K562 (cell line): Measurements from ENCODE around the gene DENND2C. TPM values are rescaled to one million over a fixed set of nuclear protein-coding genes. Genes with fewer than 3 reads are reported as not detected.
A peak's percentile ranks its signal among the peaks of the same experiment; 100 is the strongest.

Source experiments
- MAZ ChIP-seq, 2 experiments: fragments of 450-650 bp in 1 of 2; sonication (generic) in 1 of 2; formaldehyde crosslinking; IDR thresholded peaks in 1 of 2; conservative IDR thresholded peaks in 1 of 2; 2 replicates each; pipeline versions ENCODE4 v1.4.0 to v1.5.0; 2020; ENCODE audit warnings: mild to moderate bottlenecking in 1 of 2, missing genetic modification reagents in 1 of 2
- NFE2L1 ChIP-seq: fragments of 450-650 bp; IDR thresholded peaks from 2 replicates; pipeline ENCODE4 v1.6.1; 2016; ENCODE audit warnings: missing genetic modification characterization, low read depth, mild to moderate bottlenecking, missing compliant biosample characterization, moderate library complexity, borderline replicate concordance
- SRF ChIP-seq, 2 experiments: fragments of 250-450, 450-650 bp in 1 of 2; sonication (Bioruptor Pico) in 1 of 2; sonication (generic) in 1 of 2; formaldehyde crosslinking; IDR thresholded peaks; 2 replicates each; pipeline versions ENCODE4 v1.5.0 to v1.5.1; 2020 to 2022; ENCODE audit warnings: mild to moderate bottlenecking in 1 of 2, missing genetic modification reagents in 1 of 2
- ZEB2 ChIP-seq: fragments of 450-650 bp; IDR thresholded peaks from 2 replicates; pipeline ENCODE4 v1.6.1; 2016
- polyA plus RNA-seq, 8 experiments: library from polyadenylated mRNA; depleted of rRNA in 4 of 8; stranded (reverse) in 5 of 8; unstranded in 3 of 8; fragments of >200 nt; fragmentation: Nextera tagmentation in 2 of 8; fragmentation: Illumina TruSeq in 1 of 8; extraction: Ambion mirVana in 2 of 8; extraction: Trizol in 1 of 8; gene quantifications; 2 replicates each; pipeline versions ENCODE4 v1.2.1 to v1.2.3, GENCODE V29; 2011 to 2014; ENCODE audit warnings: inconsistent platforms in 1 of 8, missing spikeins in 1 of 8
- total RNA-seq, 7 experiments: library from RNA; depleted of rRNA in 6 of 7; stranded (reverse); fragments of >200 nt in 6 of 7; fragmentation: Illumina TruSeq in 2 of 7; extraction: Trizol in 2 of 7; gene quantifications; 2 replicates each; pipeline versions ENCODE4 v1.2.1 to v1.2.3, GENCODE V29; 2011 to 2021; ENCODE audit warnings: low replicate concordance in 1 of 7
- TF ChIP-seq, protein P1 (sequence below): fragments of 200-800 bp; sonication (Bioruptor generic); IDR thresholded peaks from 2 replicates; pipeline ENCODE4 v1.6.1; 2017; ENCODE audit warnings: missing genetic modification characterization, missing compliant biosample characterization
- TF ChIP-seq, protein P2 (sequence below): fragments of 450-650 bp; formaldehyde crosslinking; IDR thresholded peaks from 2 replicates; pipeline ENCODE4 v1.4.0; 2020; ENCODE audit warnings: mild to moderate bottlenecking, moderate library complexity
- TF ChIP-seq, protein P3 (sequence below), 2 experiments: fragments of 450-650 bp; IDR thresholded peaks; 2 replicates each; pipeline ENCODE4 v1.6.1; 2016; ENCODE audit warnings: mild to moderate bottlenecking in 2 of 2, borderline replicate concordance in 1 of 2, low read depth in 1 of 2, moderate library complexity in 1 of 2
- TF ChIP-seq, protein P4 (sequence below): fragments of 250-450 bp; sonication (Bioruptor Pico); IDR thresholded peaks from 2 replicates; pipeline ENCODE4 v1.9.0; 2021; ENCODE audit warnings: mild to moderate bottlenecking, inconsistent platforms

The DENND2C gene
- total and polyA plus RNA-seq, 9 of the 15 experiments (the other 6 are each of a cell fraction or from before 2014, with no cell fraction given) = 0.03 to 0.25 (median 0.14) TPM

DNA sequence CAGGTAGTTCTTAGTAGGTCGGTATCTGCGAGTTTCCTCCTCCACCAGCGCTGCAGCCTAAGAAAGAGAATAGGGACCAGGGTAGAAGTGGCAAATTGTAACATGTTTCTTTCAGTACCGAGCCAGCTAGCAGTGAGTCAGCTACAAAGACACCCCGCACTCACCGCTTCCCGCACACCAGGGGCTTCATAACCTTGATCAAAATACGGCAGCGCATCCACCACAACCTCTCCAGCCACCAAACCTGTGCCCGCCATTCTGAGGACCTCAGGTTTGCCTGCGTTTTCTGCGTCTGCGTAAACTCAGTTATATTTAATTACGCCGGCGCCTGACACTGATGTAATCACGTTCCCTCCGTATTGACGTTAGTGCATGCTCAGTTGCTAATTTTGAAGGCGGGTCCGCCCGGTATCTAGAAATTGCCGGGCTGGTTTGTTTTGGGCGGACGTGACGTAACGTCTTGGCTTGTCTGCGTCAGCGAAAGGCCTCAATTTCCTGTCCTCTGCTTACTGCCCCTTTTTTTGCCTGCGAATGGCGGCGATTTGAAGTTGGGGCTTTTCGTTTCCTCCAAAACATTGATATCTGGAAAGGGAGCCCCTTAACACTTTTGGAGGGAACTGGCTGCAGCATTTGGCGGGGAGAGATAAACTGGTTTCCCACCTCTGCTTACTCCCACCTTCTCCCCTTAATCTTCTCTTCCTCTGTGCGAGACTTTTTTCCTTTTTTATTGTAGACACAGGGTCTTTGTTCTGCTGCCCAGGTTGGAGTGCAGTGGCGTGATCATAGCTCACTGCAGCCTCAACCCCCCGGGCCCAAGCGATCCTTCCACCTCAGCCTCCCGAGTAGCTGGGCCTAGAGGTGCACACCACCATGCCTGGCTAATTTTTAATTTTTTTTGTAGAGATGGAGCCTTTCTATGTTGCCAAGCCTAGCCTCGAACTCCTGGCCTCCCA, 88.2 kb downstream of the DENND2C start, which contains the start of gene BCAS2 (continued):
- TF ChIP-seq, protein P1, sequence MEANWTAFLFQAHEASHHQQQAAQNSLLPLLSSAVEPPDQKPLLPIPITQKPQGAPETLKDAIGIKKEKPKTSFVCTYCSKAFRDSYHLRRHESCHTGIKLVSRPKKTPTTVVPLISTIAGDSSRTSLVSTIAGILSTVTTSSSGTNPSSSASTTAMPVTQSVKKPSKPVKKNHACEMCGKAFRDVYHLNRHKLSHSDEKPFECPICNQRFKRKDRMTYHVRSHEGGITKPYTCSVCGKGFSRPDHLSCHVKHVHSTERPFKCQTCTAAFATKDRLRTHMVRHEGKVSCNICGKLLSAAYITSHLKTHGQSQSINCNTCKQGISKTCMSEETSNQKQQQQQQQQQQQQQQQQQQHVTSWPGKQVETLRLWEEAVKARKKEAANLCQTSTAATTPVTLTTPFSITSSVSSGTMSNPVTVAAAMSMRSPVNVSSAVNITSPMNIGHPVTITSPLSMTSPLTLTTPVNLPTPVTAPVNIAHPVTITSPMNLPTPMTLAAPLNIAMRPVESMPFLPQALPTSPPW = peak; percentile 55; the same call in 1 of the 2 replicates
- TF ChIP-seq, protein P2, sequence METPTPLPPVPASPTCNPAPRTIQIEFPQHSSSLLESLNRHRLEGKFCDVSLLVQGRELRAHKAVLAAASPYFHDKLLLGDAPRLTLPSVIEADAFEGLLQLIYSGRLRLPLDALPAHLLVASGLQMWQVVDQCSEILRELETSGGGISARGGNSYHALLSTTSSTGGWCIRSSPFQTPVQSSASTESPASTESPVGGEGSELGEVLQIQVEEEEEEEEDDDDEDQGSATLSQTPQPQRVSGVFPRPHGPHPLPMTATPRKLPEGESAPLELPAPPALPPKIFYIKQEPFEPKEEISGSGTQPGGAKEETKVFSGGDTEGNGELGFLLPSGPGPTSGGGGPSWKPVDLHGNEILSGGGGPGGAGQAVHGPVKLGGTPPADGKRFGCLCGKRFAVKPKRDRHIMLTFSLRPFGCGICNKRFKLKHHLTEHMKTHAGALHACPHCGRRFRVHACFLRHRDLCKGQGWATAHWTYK (CRISPR knock-in tag) = 0 out of 2 replicates have a peak, but pooled peaks have one; percentile 34
- TF ChIP-seq MAZ (CRISPR knock-in tag; conservative IDR thresholded peaks at IDR 0.05 in 1 of 2, IDR thresholded peaks at IDR 0.05 in 1 of 2) (peak; percentile 46 to 52; a peak in 1 of 4 replicates), ZEB2 (no peak; the same call in 1 of the 2 replicates), SRF (CRISPR knock-in tag; IDR thresholded peaks at IDR 0.05) (peak in 1 of 2 experiments; percentile 20; a peak in 1 of 4 replicates), NFE2L1 (tag) (no peak)
- TF ChIP-seq, protein P3, sequence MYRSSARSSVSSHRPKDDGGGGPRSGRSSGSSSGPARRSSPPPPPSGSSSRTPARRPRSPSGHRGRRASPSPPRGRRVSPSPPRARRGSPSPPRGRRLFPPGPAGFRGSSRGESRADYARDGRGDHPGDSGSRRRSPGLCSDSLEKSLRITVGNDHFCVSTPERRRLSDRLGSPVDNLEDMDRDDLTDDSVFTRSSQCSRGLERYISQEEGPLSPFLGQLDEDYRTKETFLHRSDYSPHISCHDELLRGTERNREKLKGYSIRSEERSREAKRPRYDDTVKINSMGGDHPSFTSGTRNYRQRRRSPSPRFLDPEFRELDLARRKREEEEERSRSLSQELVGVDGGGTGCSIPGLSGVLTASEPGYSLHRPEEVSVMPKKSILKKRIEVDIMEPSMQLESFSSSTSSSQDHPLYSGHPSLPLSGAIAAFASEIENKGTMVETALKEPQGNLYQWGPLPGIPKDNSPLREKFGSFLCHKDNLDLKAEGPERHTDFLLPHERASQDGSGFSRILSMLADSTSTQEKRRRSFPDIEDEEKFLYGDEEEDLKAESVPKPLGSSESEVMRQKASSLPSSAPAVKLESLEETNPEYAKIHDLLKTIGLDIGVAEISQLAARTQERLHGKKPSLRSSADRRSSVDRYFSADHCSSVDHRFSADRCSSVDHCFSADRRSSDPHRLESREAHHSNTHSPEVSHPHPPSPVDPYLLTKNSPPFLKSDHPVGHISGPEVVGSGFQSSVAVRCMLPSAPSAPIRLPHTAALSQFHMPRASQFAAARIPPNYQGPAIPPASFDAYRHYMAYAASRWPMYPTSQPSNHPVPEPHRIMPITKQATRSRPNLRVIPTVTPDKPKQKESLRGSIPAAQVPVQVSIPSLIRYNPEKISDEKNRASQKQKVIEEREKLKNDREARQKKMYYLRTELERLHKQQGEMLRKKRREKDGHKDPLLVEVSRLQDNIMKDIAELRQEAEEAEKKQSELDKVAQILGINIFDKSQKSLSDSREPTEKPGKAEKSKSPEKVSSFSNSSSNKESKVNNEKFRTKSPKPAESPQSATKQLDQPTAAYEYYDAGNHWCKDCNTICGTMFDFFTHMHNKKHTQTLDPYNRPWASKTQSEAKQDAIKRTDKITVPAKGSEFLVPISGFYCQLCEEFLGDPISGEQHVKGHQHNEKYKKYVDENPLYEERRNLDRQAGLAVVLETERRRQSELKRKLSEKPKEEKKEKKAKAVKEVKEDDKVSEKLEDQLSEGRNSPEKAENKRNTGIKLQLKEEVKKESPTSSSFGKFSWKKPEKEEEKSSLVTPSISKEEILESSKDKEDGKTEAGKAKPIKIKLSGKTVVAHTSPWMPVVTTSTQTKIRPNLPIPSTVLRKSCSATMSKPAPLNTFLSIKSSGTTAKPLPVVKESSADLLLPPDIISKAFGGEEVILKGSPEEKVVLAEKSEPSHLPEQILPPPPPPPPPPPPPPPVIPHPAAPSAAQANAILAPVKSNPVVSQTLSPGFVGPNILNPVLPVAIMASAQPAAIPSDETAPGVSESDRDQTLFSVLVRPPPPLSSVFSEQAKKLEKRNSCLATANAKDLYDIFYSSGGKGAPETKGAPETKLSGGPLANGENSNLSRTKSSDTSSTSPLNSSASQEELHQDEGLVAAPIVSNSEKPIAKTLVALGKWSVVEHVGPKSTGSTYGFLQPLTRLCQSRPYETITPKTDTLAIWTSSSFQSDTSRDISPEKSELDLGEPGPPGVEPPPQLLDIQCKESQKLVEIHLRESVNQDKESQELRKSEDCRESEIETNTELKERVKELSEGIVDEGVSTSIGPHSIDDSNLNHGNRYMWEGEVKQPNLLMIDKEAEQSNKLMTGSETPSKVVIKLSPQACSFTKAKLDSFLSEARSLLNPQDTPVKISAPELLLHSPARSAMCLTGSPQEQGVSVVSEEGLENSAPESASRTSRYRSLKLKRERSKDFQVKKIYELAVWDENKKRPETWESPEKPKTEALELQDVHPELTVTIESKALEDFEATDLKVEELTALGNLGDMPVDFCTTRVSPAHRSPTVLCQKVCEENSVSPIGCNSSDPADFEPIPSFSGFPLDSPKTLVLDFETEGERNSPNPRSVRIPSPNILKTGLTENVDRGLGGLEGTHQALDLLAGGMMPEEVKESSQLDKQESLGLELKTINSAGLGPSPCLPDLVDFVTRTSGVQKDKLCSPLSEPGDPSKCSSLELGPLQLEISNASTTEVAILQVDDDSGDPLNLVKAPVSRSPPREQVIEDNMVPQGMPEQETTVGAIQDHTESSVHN (IDR thresholded peaks at IDR 0.05; ENCODE audit: borderline replicate concordance in 1 of 2, low read depth in 1 of 2) = 0 out of 4 replicates have a peak, but pooled peaks of 1 of the 2 experiments have one; percentile 39
- TF ChIP-seq, protein P4, sequence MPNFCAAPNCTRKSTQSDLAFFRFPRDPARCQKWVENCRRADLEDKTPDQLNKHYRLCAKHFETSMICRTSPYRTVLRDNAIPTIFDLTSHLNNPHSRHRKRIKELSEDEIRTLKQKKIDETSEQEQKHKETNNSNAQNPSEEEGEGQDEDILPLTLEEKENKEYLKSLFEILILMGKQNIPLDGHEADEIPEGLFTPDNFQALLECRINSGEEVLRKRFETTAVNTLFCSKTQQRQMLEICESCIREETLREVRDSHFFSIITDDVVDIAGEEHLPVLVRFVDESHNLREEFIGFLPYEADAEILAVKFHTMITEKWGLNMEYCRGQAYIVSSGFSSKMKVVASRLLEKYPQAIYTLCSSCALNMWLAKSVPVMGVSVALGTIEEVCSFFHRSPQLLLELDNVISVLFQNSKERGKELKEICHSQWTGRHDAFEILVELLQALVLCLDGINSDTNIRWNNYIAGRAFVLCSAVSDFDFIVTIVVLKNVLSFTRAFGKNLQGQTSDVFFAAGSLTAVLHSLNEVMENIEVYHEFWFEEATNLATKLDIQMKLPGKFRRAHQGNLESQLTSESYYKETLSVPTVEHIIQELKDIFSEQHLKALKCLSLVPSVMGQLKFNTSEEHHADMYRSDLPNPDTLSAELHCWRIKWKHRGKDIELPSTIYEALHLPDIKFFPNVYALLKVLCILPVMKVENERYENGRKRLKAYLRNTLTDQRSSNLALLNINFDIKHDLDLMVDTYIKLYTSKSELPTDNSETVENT (CRISPR knock-in tag) = peak; percentile 29; the same call in 1 of the 2 replicates
